OCI-LY7 (cell line): ENCODE data around the gene RMDN2. TPM values are rescaled to one million over a fixed set of nuclear protein-coding genes. Genes with fewer than 3 reads are reported as not detected.
"Not testable (repeated sequence)": the region's sequence is repeated elsewhere in the genome, so short reads cannot be mapped to it uniquely, and the experiment has no call there.

Experiments used
- BruUV-seq: library from RNA; stranded (reverse); fragments of 400-500 nt; replicated peaks from 2 replicates; lab custom pipeline; 2021; lab: Mats Ljungman, UMichigan
- CTCF ChIA-PET: fragments of 300-600 bp; sonication (Branson Sonifier 250); formaldehyde crosslinking; loops from one replicate; lab custom pipeline; 2022; ENCODE audit warnings: antibody characterized with exemption; ENCODE audit not compliant: unreplicated experiment; lab: Charles Lee
- POLR2A ChIA-PET: fragments of 300-600 bp; sonication (Branson Sonifier 250); formaldehyde crosslinking; loops from one replicate; lab custom pipeline; 2022; ENCODE audit warnings: antibody characterized with exemption; lab: Charles Lee
- DNase-seq: peaks from one replicate; pipeline ENCODE4 v3.0.0-alpha.2; 2015; ENCODE audit warnings: low spot score
- H2AFZ ChIP-seq: fragments of 200-600 bp; sonication (generic), shearing (Covaris generic); 2 replicates; pipeline ENCODE4 v1.6.1; 2014; ENCODE audit warnings: mild to moderate bottlenecking, antibody characterized with exemption, low read length, moderate library complexity
- H3K27ac ChIP-seq: fragments of 200-600 bp; sonication (generic); 2 replicates; pipeline ENCODE4 v1.5.1; 2014; ENCODE audit warnings: mixed run types, low read depth, mild to moderate bottlenecking, moderate library complexity, low read length, inconsistent platforms; ENCODE audit not compliant: poor library complexity, severe bottlenecking
- H3K36me3 ChIP-seq: fragments of 200-600 bp; sonication (generic); 2 replicates; pipeline ENCODE4 v1.6.1; 2014; ENCODE audit warnings: mild to moderate bottlenecking, antibody characterized with exemption, low read length, moderate library complexity, mixed read lengths; ENCODE audit not compliant: insufficient read depth
- H3K4me1 ChIP-seq: fragments of 200-600 bp; sonication (generic); 2 replicates; pipeline ENCODE4 v1.5.1; 2014; ENCODE audit warnings: mild to moderate bottlenecking, low read length; ENCODE audit not compliant: insufficient read depth, poor library complexity, severe bottlenecking
- H3K4me2 ChIP-seq: fragments of 200-600 bp; sonication (generic); 2 replicates; pipeline ENCODE4 v1.6.1; 2014; ENCODE audit warnings: mild to moderate bottlenecking, low read length
- H3K4me3 ChIP-seq: fragments of 200-600 bp; sonication (generic); 2 replicates; pipeline ENCODE4 v1.5.1; 2014; ENCODE audit warnings: mild to moderate bottlenecking, low read depth, low read length; ENCODE audit not compliant: poor library complexity, severe bottlenecking
- H3K79me2 ChIP-seq: fragments of 200-600 bp; sonication (generic); 2 replicates; pipeline ENCODE4 v1.6.1; 2016; ENCODE audit warnings: low read depth, mild to moderate bottlenecking, low read length, moderate library complexity, mixed read lengths; ENCODE audit not compliant: insufficient read depth
- H3K9me2 ChIP-seq: fragments of 200-600 bp; sonication (generic); 2 replicates; pipeline ENCODE4 v1.6.1; 2016; ENCODE audit warnings: mild to moderate bottlenecking, low read length, mixed read lengths; ENCODE audit not compliant: insufficient read depth
- H3K9me3 ChIP-seq: fragments of 200-600 bp; sonication (generic); 2 replicates; pipeline ENCODE4 v1.6.1; 2014; ENCODE audit warnings: mild to moderate bottlenecking, mixed run types, low read length, mixed read lengths
- H4K20me1 ChIP-seq: fragments of 200-600 bp; sonication (generic); 2 replicates; pipeline ENCODE4 v1.6.1; 2014; ENCODE audit warnings: mild to moderate bottlenecking, antibody characterized with exemption, low read length, moderate library complexity, mixed read lengths; ENCODE audit not compliant: insufficient read depth
- CTCF ChIP-seq: fragments of 200-600 bp; sonication (generic); conservative IDR thresholded peaks from 2 replicates; pipeline ENCODE4 v1.5.1; 2014; ENCODE audit warnings: mild to moderate bottlenecking, antibody characterized with exemption, low read length, moderate library complexity, mixed read lengths
- EZH2phosphoT487 ChIP-seq: fragments of 200-600 bp; sonication (generic); IDR thresholded peaks from 2 replicates; pipeline ENCODE4 v1.6.1; 2018; ENCODE audit warnings: low read depth, borderline replicate concordance, mild to moderate bottlenecking, mixed run types, antibody characterized with exemption, low read length, moderate library complexity, mixed read lengths
- intact Hi-C: fragments of 100-400 bp; cut with micrococcal nuclease; formaldehyde crosslinking; loops from one replicate; pipeline ENCODE4 v1.10.0; 2022; ENCODE audit not compliant: unreplicated experiment
- total RNA-seq, 2 experiments: library from RNA; depleted of rRNA in 1 of 2; stranded (reverse); fragments of >200 nt in 1 of 2; shearing (Covaris generic) in 1 of 2; gene quantifications; 2 replicates each; pipeline ENCODE4 v1.2.3, GENCODE V29; 2014 to 2022

The RMDN2 gene
- total RNA-seq, 2 experiments from 2014 or later, result 0.50 to 3.1 TPM

- ChIA-PET CTCF (no interaction called here), POLR2A (interaction anchor here (0.6 kb wide), 1 partner anchor 43 kb away, joined by 4 read pairs; no protein-coding TSS in a partner anchor)
- H2AFZ ChIP-seq, result no peak overlapping the region
- no peak overlapping the region for H3K4me2 ChIP-seq
- H3K36me3 ChIP-seq, result no peaks in the 10 kb centered on the region
- H3K4me1 ChIP-seq, result no peaks in the 10 kb centered on the region
- no TSS peak for BruUV-seq
- H3K27ac ChIP-seq, result no peak overlapping the region
- intact Hi-C loops, result no loop called here
- H3K9me3 ChIP-seq, result peaks cover 6% of the 10 kb centered on the region; the same call in 1 of the 2 replicates
- H3K4me3 ChIP-seq, result no peak overlapping the region
- no peaks in the 10 kb centered on the region for H4K20me1 ChIP-seq
- no peaks in the 10 kb centered on the region for H3K9me2 ChIP-seq
- no peak for DNase-seq
- TF ChIP-seq EZH2phosphoT487 (no peak), CTCF (no peak)
- no peaks in the 10 kb centered on the region for H3K79me2 ChIP-seq
These were observed 72.5 kb downstream of the RMDN2 start for GRCh38 chr2:37997629-37998028.

GRCh38 chr2:38000485-38001222 lies 75.6 kb downstream of the RMDN2 start:
- H3K27ac ChIP-seq, result no peak overlapping the region
- H4K20me1 ChIP-seq, result no peaks in the 10 kb centered on the region
- no peaks in the 10 kb centered on the region for H3K9me2 ChIP-seq
- ChIA-PET POLR2A (interaction anchor here (0.5 to 0.8 kb wide), 2 partner anchors 19 to 1179 kb away, joined by 3 read pairs; no protein-coding TSS in a partner anchor), CTCF (no interaction called here)
- no peak overlapping the region for H3K4me2 ChIP-seq
- peaks cover 6% of the 10 kb centered on the region; the same call in 1 of the 2 replicates for H3K9me3 ChIP-seq
- intact Hi-C loops, result no loop called here
- BruUV-seq, result no TSS peak
- no peak overlapping the region for H3K4me3 ChIP-seq
- H2AFZ ChIP-seq, result no peak overlapping the region
- no peaks in the 10 kb centered on the region for H3K36me3 ChIP-seq
- TF ChIP-seq CTCF (no peak), EZH2phosphoT487 (no peak)
- no peaks in the 10 kb centered on the region for H3K79me2 ChIP-seq
- no peaks in the 10 kb centered on the region for H3K4me1 ChIP-seq
- no peak for DNase-seq

GRCh38 chr2:38010187-38010586 lies 85.1 kb downstream of the RMDN2 start:
- H3K4me3 ChIP-seq, intact Hi-C loops, H4K20me1 ChIP-seq, H3K4me2 ChIP-seq, H3K9me2 ChIP-seq, BruUV-seq, H3K9me3 ChIP-seq, DNase-seq, H3K79me2 ChIP-seq, CTCF ChIA-PET, H3K4me1 ChIP-seq, H2AFZ ChIP-seq, H3K27ac ChIP-seq, H3K36me3 ChIP-seq: not testable (repeated sequence)
- POLR2A ChIA-PET, result interaction anchor here (0.5 kb wide), 1 partner anchor 134 kb away, joined by 3 read pairs; no protein-coding TSS in a partner anchor
